ENCODE measurements around the gene PRDM15.

PRDM15 gene

DNA sequence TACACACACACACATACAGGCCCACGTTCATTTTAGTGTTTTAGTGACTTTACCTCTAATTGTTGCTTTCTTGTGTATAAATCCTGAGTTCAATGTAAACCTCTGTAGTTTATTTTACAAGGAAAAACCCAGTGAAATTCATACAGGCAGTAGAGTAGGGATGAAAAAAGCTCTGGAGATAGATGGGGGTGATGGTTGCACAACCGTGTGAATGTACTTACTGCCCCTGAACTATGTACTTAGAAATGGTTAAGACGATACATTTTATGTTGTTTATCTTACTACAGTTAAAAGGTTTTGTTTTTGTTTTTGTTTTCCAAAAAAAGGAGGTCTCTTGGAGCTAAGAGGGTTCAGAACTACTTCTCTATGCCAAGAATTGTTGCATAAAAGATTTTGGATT, 29.7 kb upstream of the PRDM15 start:
- no peak for DNase-seq (ENCODE audit: low read depth)

- no peak for DNase-seq (ENCODE audit: low read depth)
These were observed 28.5 kb upstream of the PRDM15 start for GRCh38 chr21:41907496-41908258.

DNA sequence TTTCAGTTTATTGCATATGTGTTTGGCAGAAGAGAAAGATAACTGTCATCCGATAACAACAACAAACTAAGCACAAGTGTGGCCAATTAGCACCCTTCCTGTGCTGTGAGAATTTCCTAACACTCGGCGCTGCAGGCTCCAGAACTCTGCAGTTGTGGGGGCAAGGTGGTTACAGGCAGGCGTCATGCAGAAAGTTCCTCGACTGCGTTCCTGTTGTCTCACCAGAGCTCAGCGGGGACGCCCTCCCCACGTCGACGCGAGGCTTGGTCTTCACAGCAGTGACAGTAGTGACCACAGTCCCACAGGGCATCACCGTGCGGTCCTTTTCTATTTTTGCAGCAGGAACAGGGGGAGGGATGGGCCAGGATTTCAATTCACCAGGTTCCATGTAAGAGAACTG, 27.6 kb upstream of the PRDM15 start:
- no peak for DNase-seq (ENCODE audit: low read depth)

DNA sequence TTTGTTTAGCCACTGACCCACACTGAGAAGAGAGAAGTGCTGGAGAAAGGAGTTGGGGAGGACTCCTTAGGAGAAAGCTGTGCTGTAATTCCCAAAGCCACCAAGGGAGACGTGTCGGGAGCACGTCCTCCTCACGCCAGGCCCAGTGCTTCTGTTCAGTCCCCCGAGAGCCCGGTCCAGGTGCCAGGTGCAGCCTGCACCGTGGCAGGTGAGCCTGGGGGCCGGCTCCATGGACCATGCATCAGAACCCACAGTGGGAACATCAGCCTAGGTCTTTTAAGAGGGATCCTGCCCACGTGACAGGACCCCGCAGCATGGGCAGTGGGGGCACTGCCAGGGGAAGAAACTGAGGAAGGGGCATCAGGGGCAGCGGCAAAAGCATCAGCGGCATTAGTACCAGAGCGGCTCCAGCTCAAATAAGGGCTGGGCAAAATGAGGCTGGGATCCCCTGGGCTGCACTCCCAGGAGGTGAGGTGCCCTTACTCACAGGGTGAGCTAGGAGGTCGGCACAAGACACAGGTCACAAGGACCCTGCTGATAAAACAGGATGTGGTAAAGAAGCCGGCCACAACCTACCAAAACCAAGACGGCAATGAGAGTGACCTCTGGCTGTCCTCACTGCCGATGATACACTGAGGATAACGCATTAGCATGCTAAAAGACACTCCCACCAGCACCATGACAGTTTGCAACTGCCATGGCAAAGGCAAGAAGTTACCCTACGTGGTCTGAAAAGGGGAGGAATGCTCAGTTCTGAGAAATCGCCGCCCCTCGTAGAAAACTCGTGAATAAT, 24.6 kb upstream of the PRDM15 start:
- DNase-seq (ENCODE audit: low read depth): no peak

DNA sequence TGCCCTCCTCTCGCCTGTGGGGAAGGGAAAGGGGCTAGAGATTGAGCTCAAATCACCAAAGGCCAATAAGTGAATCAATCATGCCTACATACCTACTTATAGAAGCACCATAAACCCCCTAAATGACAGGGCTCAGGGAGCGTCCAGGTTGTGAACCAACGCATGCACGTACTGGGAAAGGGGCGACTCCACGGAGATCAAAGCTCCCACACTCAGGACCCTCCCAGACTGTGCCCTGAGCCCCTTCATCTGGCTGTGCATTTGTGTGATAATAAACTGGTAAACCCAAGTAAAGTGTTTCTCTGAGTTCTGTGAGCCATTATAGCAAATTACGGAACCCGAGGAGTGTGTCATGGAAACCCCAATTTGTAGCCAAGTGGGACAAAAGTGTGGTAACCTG, 23.8 kb upstream of the PRDM15 start:
- no peak for DNase-seq (ENCODE audit: low read depth)

GRCh38 chr21:41901782-41902181, 22.6 kb upstream of the PRDM15 start:
- no peak for DNase-seq (ENCODE audit: low read depth)

GRCh38 chr21:41901099-41901498, 22.0 kb upstream of the PRDM15 start:
- DNase-seq (ENCODE audit: low read depth): peak; percentile 27

DNA sequence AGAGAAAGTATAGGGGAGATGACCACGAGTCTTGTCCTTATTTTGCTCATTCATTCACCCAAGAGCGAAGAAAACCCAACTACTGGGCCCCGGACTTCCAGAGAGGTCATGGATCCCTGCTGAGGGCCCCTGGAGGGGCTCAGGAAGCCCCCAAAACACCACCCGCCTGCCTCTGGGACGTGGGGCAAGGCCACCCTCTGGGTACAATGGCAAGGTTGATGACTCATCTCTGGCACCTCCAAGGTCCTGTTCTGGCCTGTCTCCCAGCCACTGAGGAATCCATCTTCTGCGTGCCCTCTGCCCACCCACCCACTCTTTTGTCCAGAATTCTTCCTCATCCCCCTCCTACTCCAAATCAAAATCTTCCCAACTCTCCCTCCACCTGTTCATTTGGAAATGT, 21.3 kb upstream of the PRDM15 start:
- DNase-seq (ENCODE audit: low read depth): no peak

DNA sequence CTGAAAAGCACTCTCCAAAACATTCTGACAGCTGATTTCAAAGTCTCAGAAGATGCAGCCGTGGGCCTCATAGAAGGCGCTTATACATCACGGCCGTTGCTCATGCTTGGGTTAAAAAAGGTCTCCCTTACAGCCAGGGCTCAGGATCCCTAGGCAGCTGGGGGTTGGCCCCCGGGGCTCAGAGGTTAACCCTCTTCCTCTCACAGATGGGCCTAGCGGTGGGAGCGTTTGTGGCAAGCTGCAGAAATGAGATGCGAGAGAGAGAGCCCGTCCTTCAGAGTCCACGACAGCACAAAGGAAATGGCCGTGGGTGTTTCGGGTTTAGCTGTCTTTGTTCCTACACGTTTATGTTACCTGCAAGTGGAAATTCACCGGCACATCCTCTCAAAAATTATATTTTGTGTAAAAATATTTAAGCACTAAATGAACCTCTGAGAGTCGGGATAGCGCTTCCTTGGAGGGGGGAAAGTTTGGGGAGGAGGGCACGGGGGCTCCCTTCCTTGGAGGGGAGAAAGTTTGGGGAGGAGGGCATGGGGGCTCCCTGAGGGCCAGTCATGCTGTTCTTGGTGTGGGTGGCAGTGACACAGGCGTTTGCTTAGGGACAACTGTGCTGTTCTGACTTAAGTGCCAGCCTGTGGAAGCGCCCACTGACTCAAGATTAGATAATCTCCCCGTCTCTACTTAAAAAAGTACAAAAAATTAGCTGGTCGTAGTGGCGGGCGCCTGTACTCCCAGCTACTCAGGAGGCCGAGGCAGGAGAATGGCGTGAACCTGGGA, 20.5 kb upstream of the PRDM15 start:
- peak; percentile 65 for DNase-seq (ENCODE audit: low read depth)

- DNase-seq (ENCODE audit: low read depth): no peak
These were observed 19.9 kb upstream of the PRDM15 start for GRCh38 chr21:41898998-41899397.

DNA sequence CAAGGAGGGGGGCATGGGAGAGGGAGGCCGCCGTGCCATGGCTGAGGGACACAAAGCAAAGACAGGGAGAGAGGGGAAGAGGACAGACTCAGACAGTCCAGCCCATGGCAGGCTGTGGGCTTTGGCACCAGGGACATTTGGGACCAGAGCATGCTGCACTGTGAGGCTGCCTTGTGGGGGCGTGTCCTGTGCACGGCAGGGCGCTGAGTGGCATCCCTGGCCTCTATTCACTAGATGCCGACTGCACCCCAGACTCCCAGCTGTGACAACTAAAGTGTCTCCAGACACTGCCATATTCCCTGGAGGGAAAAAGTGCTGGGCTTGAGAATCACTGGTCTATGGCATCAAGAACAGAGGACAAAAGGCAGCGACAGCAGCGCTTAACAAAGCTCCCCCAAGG, 18.6 kb upstream of the PRDM15 start:
- no peak for DNase-seq (ENCODE audit: low read depth)

GRCh38 chr21:41897047-41897669, 18.0 kb upstream of the PRDM15 start:
- no peak for DNase-seq (ENCODE audit: low read depth)

- DNase-seq (ENCODE audit: low read depth): peak; percentile 26
These were observed 16.7 kb upstream of the PRDM15 start for GRCh38 chr21:41895643-41896493.

DNA sequence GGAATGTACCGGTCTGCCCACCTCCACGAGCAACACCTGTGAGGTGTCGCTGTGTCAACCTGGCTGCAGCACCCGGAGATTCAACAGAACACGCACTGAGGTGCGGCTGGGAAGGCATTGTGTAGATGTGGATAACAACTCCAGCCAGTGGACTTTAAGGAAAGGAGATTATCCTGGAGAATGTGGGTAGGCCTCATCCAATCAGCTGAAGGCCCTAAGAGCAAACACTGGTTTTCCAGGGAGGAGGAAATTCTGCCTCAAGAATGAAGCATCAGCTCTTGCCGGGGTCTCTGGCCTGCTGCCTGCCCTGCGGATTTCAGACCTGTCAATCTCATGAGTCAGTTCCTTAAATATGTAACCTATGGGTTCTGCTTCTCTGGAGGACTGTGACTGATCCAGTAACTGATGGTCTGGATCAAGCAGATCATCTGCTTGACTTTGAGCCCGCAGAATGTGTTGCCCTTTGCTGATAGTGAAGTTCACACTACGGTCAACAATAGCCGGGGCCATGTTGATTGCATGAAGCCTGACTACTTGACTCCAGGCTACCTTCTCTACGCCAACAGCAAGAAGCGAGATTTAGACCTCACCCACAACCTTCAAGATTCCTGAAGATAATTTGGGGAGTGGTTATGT, 15.9 kb upstream of the PRDM15 start:
- DNase-seq (ENCODE audit: low read depth): no peak

DNA sequence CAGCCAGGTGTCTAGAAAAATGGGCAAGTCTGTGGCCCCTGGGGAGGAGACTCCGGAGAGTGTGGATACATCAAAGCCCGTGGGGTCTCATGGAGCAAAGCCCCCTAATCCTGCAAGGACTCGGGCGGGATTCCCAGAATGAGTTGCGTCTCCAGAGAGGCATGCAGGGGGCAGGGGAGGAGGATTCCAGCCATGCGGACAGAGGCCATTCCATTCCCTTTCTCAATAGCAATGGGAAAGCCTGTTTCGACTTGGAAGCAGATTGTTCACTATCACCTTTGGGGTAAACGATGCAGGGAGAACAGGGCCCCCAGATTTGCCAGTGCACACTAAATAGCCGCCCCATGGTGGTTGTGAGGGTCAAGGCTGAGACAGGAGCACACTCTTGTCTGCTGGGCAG, 15.4 kb upstream of the PRDM15 start:
- no peak for DNase-seq (ENCODE audit: low read depth)

GRCh38 chr21:41892726-41893125, 13.6 kb upstream of the PRDM15 start:
- no peak for DNase-seq (ENCODE audit: low read depth)

GRCh38 chr21:41891132-41891531, 12.0 kb upstream of the PRDM15 start:
- no peak for DNase-seq (ENCODE audit: low read depth)

- DNase-seq (ENCODE audit: low read depth): no peak
These were observed 11.2 kb upstream of the PRDM15 start for GRCh38 chr21:41890355-41890754.

GRCh38 chr21:41888749-41889376, 9.7 kb upstream of the PRDM15 start:
- no peak for DNase-seq (ENCODE audit: low read depth)

DNA sequence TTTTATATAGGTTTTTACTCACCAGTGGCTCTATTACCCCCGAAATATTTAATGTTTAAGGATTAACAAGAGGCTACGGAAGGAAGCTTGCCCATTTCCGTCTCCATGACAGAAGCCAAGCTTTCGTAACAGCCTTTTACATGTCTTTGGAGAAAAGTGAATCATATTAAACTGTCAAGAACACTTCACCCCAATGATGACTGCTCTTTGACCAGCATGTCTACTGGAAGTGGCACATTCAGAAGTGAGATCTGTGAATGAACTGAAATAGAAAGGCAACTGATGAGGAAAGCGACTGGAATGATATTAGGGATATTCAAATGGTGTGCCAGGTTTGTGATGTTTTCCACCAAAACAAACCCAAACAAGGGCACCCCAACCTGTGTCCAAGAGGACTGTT, 8.5 kb upstream of the PRDM15 start:
- DNase-seq (ENCODE audit: low read depth): no peak

All from activated T-cell treated with anti-CD3 and anti-CD28 coated beads for 48 hours (primary cell).